ENCODE data around the gene XRCC4.
"Not testable (repeated sequence)": the region's sequence is repeated elsewhere in the genome, so short reads cannot be mapped to it uniquely, and the experiment has no call there.

Gene XRCC4
- total RNA-seq, result 3.4 reads per million, percentile 13 among the genes with 10 or more reads in this experiment

GRCh38 chr5:83076742-83077661, at the start of gene XRCC4, which contains the start of gene TMEM167A:
XRCC4 (plus strand) TSS chr5:83077547; CDS start chr5:83104920, 27,373 bp downstream.
TMEM167A (minus strand) TSS chr5:83077394; CDS start chr5:83077323, 71 bp downstream.
- DNase-seq, result peak; percentile 91

GRCh38 chr5:83029912-83030311, 47.4 kb upstream of the XRCC4 start:
- no peak for DNase-seq

- no peak for DNase-seq
These were observed 46.0 kb upstream of the XRCC4 start for GRCh38 chr5:83031381-83031780.

- DNase-seq, result no peak
These were observed 43.3 kb upstream of the XRCC4 start for GRCh38 chr5:83034036-83034435.

GRCh38 chr5:83034528-83035207, 42.7 kb upstream of the XRCC4 start:
- no peak for DNase-seq

GRCh38 chr5:83035373-83036100, 41.8 kb upstream of the XRCC4 start:
- DNase-seq, result no peak

GRCh38 chr5:83036991-83037575, 40.3 kb upstream of the XRCC4 start:
- no peak for DNase-seq

GRCh38 chr5:83038924-83039323, 38.4 kb upstream of the XRCC4 start:
- no peak for DNase-seq

- DNase-seq, result no peak
These were observed 34.8 kb upstream of the XRCC4 start for GRCh38 chr5:83042507-83042906.

GRCh38 chr5:83044926-83045325, 32.4 kb upstream of the XRCC4 start:
- DNase-seq, result no peak

- no peak for DNase-seq
These were observed 29.1 kb upstream of the XRCC4 start for GRCh38 chr5:83048277-83048676.

- DNase-seq, result no peak
These were observed 28.5 kb upstream of the XRCC4 start for GRCh38 chr5:83048811-83049210.

- no peak for DNase-seq
These were observed 27.9 kb upstream of the XRCC4 start for GRCh38 chr5:83049370-83049885.

GRCh38 chr5:83050723-83051340, 26.5 kb upstream of the XRCC4 start:
- DNase-seq, result no peak

GRCh38 chr5:83055166-83055565, 22.2 kb upstream of the XRCC4 start:
- DNase-seq, result no peak

GRCh38 chr5:83058726-83059125, 18.6 kb upstream of the XRCC4 start:
- no peak for DNase-seq

GRCh38 chr5:83059341-83059740, 18.0 kb upstream of the XRCC4 start:
- DNase-seq, result no peak

GRCh38 chr5:83066548-83067110, 10.7 kb upstream of the XRCC4 start:
- DNase-seq, result no peak

- DNase-seq, result not testable (repeated sequence)
These were observed 10.0 kb upstream of the XRCC4 start for GRCh38 chr5:83067377-83067776.

GRCh38 chr5:83069096-83069799, 8.1 kb upstream of the XRCC4 start:
- no peak for DNase-seq

All from effector CD4-positive, alpha-beta T cell (primary cell).